Measurements from ENCODE around the gene CACNA1S.
A peak's percentile ranks its signal among the peaks of the same experiment; 100 is the strongest.

CACNA1S gene

DNA sequence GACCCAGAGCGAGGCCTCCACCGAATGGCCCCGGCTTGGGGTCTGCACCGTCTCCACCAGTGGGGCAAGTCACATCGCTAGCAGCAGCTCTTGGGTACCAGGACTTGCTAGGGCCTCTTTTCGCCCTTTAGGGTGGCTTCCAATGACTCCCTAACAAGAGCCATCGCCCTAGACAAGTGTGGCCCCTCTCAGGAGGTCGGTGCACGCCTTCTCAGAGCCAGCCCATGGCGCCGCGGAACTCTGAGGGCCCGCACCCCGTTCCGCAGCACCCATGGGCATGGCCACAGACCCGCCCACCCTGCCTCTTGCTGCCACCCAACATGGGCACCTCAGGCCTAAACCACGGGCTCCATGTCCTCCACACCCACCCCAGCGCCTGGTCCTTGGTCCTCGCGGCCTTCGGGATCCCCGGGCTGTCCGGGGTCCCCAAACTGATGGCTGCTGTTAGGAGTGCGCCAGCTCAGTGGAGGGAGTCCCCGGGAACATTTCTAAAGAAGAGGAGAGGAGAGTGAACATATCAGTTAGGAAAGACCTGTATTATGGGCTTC, 3.2 kb upstream of the CACNA1S start:
- no peak for DNase-seq

GRCh38 chr1:201114245-201115131, 2.3 kb upstream of the CACNA1S start:
- DNase-seq = peak; percentile 76 to 87

DNA sequence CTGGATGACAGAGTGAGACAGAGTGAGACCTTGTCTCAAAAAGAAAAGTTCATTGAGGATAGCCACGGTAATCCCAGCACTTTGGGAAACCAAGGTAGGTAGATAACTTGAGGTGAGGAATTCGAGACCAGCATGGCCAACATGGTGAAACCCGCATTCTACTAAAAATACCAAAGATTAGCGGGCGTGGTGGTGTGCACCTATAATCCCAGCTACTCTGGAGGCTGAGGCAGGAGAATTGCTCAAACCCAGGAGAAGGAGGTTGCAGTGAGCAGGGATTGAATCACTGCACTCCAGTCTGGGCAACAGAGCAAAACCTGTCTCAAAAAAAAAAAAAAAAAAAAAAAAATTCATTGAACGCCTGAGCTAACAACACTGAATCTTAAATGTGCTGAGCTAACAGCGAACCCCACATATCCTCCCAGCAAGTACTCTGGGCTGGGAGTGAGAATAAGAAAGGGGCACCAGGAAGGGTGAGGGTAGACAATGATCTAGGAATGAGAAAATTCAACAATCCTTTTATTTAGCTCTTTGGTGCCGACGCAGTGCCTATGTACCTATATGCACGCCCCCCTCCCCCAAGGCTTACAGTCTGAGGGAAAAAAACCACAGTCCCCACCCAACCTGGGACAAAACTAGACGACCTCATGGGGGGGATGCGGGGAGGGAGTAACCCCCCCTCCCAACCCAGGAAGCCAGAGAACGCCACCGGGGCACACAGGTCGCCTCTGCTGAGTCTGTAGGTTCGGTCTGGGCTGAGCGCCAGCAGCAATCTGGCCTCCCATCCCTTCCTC, 1.4 kb upstream of the CACNA1S start:
- DNase-seq = no peak

GRCh38 chr1:201112926-201113325, 700 bp upstream of the CACNA1S start:
- DNase-seq = no peak

DNA sequence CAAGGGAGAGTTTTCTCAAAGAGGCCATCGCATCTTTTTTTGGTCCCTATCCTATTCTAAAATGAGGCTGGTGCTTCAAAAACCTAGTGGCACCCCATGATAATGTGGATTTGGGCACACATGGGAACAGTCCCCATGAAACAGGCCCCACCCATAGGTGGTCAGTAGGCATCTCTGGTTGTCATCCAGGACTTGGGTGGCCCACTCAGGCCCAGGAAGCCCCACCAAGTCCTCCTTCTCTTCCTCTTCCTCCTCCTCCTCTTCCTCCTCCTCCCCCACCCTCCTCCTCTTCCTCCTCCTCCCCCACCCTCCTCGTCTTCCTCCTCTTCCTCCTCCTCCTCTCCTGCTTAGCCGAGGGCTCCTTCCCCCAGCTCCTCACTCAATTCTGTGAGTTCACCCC, 554 bp downstream of the CACNA1S start:
- no peak for DNase-seq

- DNase-seq = no peak
These were observed 1.1 kb downstream of the CACNA1S start for GRCh38 chr1:201111156-201111555.

GRCh38 chr1:201110616-201111015, 1.6 kb downstream of the CACNA1S start:
- no peak for DNase-seq

DNA sequence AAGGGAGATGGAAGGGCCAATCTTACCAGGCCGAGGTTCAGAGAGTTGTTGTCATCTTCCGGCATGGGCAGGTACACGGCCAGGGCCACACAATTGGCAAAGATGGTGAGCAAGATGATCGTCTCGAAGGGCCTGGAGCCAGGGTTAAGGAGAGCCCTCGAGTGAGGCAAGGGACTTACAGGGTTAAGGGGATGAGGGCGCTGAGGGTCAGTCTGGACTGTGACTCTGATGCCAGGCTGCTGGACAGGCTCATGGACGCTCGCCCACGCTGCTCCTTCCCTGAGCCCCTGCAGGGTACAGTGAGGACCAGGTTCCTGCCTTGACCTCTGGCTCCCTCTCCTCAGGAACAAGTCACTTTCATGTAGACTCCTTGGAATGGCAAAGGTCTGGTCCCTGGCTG, 2.1 kb downstream of the CACNA1S start:
- DNase-seq = no peak

DNA sequence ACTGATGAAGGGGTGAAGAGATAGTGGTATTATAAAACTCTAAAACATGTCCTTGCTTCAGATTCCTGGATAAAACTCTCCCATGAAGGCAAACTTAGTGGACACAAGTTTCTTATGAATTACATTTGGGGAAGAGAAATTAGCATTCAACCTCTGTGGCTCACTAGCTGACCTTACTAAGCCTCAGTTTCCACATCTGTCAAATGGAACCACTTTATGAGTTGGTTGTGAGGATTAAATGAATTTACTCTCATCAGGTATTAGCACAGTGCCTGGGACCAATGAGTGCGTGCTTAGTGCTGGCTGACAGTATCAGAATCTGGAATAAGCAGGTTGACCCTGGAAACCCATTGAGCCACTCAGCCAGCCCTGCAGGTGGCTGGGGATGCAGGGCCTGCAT, 2.6 kb downstream of the CACNA1S start:
- DNase-seq = no peak

DNA sequence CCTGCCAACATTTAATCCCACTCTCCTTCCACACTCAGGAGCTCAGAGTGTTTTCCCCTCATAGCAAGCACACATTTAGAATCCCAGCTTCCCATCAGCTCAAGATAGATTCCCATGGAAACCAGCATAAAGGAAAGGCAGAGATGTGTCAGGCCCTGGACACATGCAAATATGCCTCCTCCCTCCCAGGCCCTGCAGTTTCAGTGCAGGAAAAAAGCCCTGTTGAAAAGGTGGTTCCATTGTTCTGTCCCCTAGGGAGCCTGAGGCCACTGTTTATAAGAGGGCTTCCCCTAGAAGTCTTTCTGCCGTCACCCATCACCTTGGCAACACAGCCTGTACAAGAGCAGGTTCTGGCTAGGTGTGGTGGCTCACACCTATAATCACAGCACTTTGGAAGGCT, 3.6 kb downstream of the CACNA1S start:
- DNase-seq = no peak

DNA sequence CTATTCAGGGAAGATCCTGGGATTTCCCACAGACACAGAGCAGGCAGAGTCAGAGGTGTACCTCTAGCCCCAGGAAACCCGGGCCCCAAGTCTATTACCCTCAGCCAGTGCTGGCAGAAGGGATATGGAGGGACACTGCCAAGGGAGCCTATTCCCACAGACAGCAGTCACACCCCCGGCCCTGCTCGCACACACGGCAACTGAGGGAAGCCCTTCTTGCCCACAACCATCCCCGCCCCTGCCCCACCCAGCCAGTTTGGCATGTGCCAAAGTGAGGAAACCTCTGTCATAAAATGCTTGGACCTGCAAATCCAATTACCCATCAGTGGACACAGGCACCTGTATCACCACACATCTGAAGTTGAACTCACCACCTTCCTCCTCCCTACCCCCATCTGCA, 6.5 kb downstream of the CACNA1S start:
- DNase-seq = no peak

DNA sequence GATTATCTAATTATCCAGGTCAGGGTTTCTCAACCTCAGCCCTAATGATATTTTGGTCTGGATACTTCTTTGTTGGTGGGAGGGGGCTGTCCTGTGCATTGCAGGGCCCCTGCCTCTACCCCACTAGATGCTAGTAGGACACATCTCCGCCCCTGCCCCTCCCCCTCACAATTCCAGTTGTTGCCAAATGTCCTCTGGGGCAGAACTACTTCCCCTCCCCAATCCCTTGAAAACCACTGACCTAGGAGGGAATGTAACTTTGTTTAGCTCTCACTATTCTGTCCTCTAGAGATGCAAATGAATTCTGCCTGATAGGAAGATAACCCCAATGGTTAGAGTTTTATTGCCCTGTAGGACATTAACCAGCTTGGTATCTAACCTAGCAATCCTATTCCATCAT, 8.1 kb downstream of the CACNA1S start:
- no peak for DNase-seq

- DNase-seq = no peak
These were observed 8.6 kb downstream of the CACNA1S start for GRCh38 chr1:201103666-201104065.

GRCh38 chr1:201100169-201100930, 11.9 kb downstream of the CACNA1S start:
- no peak for DNase-seq

- no peak for DNase-seq
These were observed 13.1 kb downstream of the CACNA1S start for GRCh38 chr1:201098992-201099677.

- DNase-seq = no peak
These were observed 15.0 kb downstream of the CACNA1S start for GRCh38 chr1:201096977-201097856.

- DNase-seq = no peak
These were observed 16.2 kb downstream of the CACNA1S start for GRCh38 chr1:201096041-201096461.

DNA sequence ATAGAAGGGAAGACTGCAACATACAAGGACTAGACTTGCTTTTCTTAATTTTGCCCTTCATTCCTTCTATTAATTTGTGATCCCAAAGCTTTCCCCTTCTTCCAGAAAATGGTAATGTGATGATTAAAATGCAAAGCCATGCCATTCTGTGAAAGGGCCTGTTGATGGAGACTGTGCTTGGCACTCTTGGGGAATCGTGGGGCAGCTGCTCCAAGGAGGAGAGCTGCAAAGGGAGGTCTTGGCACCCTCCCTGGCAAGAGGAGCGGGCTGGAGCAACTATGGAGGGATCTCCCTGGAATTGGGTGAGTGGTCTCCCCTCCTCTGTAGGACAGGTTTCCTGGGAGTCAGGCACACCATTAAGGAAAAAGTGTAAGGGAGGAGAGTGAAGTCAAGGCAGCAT, 16.6 kb downstream of the CACNA1S start:
- DNase-seq = no peak

DNA sequence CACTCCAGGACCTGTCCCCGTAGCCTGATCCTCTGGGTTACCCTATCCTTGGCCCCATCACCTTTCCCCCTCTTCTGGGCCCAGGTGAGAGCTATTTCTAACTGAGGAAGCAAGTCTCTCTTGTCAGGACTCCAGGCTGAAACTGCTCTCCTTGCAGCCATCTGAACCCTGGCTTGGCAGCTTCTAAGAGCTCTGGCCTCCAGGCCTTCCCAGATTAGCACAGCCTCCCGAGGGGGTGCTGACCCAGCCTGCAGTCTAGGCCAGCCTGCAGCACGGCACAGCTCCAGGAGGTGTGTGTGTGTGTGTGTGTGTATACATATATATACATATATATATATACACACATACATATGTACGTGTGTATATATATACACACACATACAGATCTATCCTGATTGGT, 17.4 kb downstream of the CACNA1S start:
- DNase-seq = no peak

DNA sequence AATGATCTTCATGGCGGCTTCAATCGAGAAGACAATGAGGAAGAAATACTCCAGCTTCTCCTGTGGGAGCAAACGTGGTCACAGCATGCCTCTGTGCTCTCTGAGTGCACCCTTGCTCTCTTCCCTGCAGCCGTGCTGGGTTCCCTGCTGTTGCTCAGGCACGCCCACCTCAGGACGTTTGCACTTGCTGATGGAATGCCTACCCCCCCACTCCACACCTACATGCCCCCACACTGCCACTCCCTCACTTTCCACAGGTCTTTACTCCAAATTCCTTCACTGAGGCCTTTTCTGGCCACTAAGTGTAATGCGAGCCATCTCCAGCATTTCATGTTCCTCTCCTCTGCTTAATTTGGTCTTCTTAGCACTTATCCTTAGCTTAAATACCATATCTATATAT, 18.3 kb downstream of the CACNA1S start:
- DNase-seq = no peak

GRCh38 chr1:201093561-201093960, 18.7 kb downstream of the CACNA1S start:
- no peak for DNase-seq
